Body of pancreas (tissue), 4 donors: Measurements from ENCODE around the gene MAML3.

ENCODE experiments used
- POLR2A ChIP-seq, 3 donors: fragments of 450-650 bp; IDR thresholded peaks; one replicate each; pipeline ENCODE4 v1.6.1; 2016; ENCODE audit warnings: antibody characterized with exemption in 3 of 3, mild to moderate bottlenecking in 2 of 3
- TF ChIP-seq, protein P1 (sequence below), 7 experiments: fragments of 450-650 bp in 4 of 7; fragments of 200-600 bp in 3 of 7; sonication (generic) in 3 of 7; IDR thresholded peaks; one replicate each; pipeline ENCODE4 v1.5.1; 2016 to 2019; ENCODE audit warnings: antibody characterized with exemption in 7 of 7

DNA sequence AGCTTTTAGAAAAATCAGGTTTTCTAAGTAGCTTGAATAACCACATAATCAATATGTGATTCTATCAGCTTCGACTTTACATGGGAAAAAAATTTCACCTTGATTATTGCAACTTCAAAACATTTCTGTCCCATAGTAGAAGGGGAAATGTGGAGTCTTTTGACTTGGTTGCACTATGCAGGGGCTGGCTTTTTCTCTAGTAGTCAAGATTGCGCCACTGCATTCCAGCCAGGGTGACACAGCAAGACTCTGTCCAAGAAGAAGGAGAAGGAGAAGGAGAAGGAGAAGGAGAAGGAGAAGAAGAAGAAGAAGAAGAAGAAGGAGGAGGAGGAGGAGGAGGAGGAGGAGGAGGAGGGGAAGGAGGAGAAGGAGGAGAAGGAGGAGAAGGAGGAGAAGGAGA is 84.9 kb downstream of the MAML3 start:
- TF ChIP-seq, protein P1, sequence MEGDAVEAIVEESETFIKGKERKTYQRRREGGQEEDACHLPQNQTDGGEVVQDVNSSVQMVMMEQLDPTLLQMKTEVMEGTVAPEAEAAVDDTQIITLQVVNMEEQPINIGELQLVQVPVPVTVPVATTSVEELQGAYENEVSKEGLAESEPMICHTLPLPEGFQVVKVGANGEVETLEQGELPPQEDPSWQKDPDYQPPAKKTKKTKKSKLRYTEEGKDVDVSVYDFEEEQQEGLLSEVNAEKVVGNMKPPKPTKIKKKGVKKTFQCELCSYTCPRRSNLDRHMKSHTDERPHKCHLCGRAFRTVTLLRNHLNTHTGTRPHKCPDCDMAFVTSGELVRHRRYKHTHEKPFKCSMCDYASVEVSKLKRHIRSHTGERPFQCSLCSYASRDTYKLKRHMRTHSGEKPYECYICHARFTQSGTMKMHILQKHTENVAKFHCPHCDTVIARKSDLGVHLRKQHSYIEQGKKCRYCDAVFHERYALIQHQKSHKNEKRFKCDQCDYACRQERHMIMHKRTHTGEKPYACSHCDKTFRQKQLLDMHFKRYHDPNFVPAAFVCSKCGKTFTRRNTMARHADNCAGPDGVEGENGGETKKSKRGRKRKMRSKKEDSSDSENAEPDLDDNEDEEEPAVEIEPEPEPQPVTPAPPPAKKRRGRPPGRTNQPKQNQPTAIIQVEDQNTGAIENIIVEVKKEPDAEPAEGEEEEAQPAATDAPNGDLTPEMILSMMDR (IDR thresholded peaks at IDR 0.05): no peak
- no peak for TF ChIP-seq POLR2A (IDR thresholded peaks at IDR 0.05)
